ENCODE measurements around the gene CELF4. TPM values are rescaled to one million over a fixed set of nuclear protein-coding genes. Genes with fewer than 3 reads are reported as not detected.

Gene CELF4
- total RNA-seq, 3 donors from 2014 or later (not counting 1 experiment from before 2014, with no cell fraction given) = not detected

DNA sequence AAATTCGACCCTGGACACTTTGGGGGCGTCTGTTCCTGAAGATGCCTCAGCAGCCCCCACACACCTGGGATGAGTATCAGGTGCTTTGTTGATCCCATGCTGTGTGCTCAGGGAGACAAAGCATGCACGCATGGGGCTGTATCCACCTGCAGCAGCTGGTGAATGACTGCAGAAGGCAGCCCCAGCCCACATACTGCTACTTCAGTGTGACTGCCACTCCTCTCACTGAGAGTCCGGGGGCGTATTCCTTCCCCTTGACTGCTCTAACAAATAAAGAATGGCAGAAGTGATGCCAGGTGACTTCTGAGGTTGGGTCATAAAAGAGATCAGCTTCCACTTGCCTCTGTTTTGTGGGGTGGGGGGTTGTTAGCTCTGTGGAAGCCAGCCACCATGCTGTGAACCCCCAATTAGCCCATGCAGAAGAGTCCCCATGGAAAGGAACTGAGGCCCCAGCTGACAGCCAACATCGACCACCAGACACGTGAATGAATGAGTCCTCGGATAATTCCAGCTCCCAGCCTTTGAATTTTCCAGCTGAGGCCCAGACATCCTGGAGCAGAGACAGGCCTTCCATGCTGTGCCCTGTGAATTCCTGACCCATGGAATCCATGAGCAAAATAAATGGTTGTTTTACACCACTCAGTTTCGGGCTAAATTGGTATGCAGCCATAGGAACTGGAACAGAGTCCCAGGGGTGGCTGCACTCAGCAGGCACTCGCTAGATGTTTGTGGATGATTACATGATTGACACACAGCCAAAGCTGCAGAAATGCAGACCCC is 289.3 kb downstream of the CELF4 start:
- DNase-seq (no peak), ATAC-seq (no peak)
- Mint-ChIP-seq H3K36me3 (no peaks in the 10 kb centered on the region), H3K4me3 (no peak overlapping the region), H3K9me3 (no peaks in the 10 kb centered on the region), H3K27ac (no peak overlapping the region), H3K27me3 (ENCODE audit: low read depth in 2 of 2) (peaks cover 20 to 22% of the 10 kb centered on the region in 2 donors), H3K4me1 (peaks cover 0 to 4% of the 10 kb centered on the region in 2 donors)
- Histone ChIP-seq H3K9me3 (ENCODE audit: control insufficient read depth, insufficient read depth, low read length) (no peaks in the 10 kb centered on the region), H3K4me1 (ENCODE audit: control insufficient read depth, insufficient read depth, low read length) (no peaks in the 10 kb centered on the region), H3K27me3 (ENCODE audit: control insufficient read depth, insufficient read depth, low read length) (peaks cover 2% of the 10 kb centered on the region), H3K27ac (ENCODE audit: low read length) (no peak overlapping the region), H3K4me3 (ENCODE audit: low read length) (no peak overlapping the region), H3K36me3 (ENCODE audit: control insufficient read depth, insufficient read depth, low read length) (no peaks in the 10 kb centered on the region)
- intact Hi-C loops (cut with micrococcal nuclease) = no loop called here
- 86% methylated on average over 8 of the region's 10 CpGs for WGBS (ENCODE audit: insufficient coverage)
- no peak for TF ChIP-seq CTCF (IDR thresholded peaks at IDR 0.05)

GRCh38 chr18:37275237-37275741 is 290.3 kb downstream of the CELF4 start:
- DNase-seq = no peak
- Histone ChIP-seq H3K27ac (ENCODE audit: low read length) (no peak overlapping the region), H3K27me3 (ENCODE audit: control insufficient read depth, insufficient read depth, low read length) (peaks cover 2% of the 10 kb centered on the region), H3K4me3 (ENCODE audit: low read length) (no peak overlapping the region), H3K4me1 (ENCODE audit: control insufficient read depth, insufficient read depth, low read length) (no peaks in the 10 kb centered on the region), H3K9me3 (ENCODE audit: control insufficient read depth, insufficient read depth, low read length) (no peaks in the 10 kb centered on the region), H3K36me3 (ENCODE audit: control insufficient read depth, insufficient read depth, low read length) (no peaks in the 10 kb centered on the region)
- 31% methylated on average over 24 of the region's 32 CpGs for WGBS (ENCODE audit: insufficient coverage)
- no peak for ATAC-seq
- no peak overlapping the region for H3K27ac Mint-ChIP-seq
- no peak overlapping the region for H3K4me3 Mint-ChIP-seq
- peaks cover 20 to 22% of the 10 kb centered on the region in 2 donors for H3K27me3 Mint-ChIP-seq (ENCODE audit: low read depth in 2 of 2)
- no peaks in the 10 kb centered on the region for H3K36me3 Mint-ChIP-seq
- peaks cover under 1 to 2% of the 10 kb centered on the region in 2 donors for H3K9me3 Mint-ChIP-seq
- TF ChIP-seq CTCF (IDR thresholded peaks at IDR 0.05) = no peak
- peaks cover 0 to 4% of the 10 kb centered on the region in 2 donors for H3K4me1 Mint-ChIP-seq
- intact Hi-C loops (cut with micrococcal nuclease) = no loop called here

- no peak for ATAC-seq
- no peak for DNase-seq
- no peak overlapping the region for H3K4me3 Mint-ChIP-seq
- H3K4me1 Mint-ChIP-seq = peaks cover 0 to 4% of the 10 kb centered on the region in 2 donors
- Histone ChIP-seq H3K27me3 (ENCODE audit: control insufficient read depth, insufficient read depth, low read length) (peaks cover 2% of the 10 kb centered on the region), H3K4me1 (ENCODE audit: control insufficient read depth, insufficient read depth, low read length) (no peaks in the 10 kb centered on the region), H3K36me3 (ENCODE audit: control insufficient read depth, insufficient read depth, low read length) (no peaks in the 10 kb centered on the region), H3K27ac (ENCODE audit: low read length) (no peak overlapping the region), H3K4me3 (ENCODE audit: low read length) (no peak overlapping the region), H3K9me3 (ENCODE audit: control insufficient read depth, insufficient read depth, low read length) (no peaks in the 10 kb centered on the region)
- no peak overlapping the region for H3K27ac Mint-ChIP-seq
- no peak for TF ChIP-seq CTCF (IDR thresholded peaks at IDR 0.05)
- peaks cover 3 to 4% of the 10 kb centered on the region in 2 donors for H3K9me3 Mint-ChIP-seq
- intact Hi-C loops (cut with micrococcal nuclease) = no loop called here
- 20% methylated on average over 82 of the region's 82 CpGs for WGBS (ENCODE audit: insufficient coverage)
- peaks cover 20 to 22% of the 10 kb centered on the region in 2 donors for H3K27me3 Mint-ChIP-seq (ENCODE audit: low read depth in 2 of 2)
- no peaks in the 10 kb centered on the region for H3K36me3 Mint-ChIP-seq
Measured at GRCh38 chr18:37274309-37275236, 291.0 kb downstream of the CELF4 start.
